ES-I3 (cell line): ENCODE data around the gene ANXA8L1.
"Not testable (repeated sequence)": the region's sequence is repeated elsewhere in the genome, so short reads cannot be mapped to it uniquely, and the experiment has no call there.

Source experiments
- H3K36me3 ChIP-seq: 2 replicates; pipeline ENCODE4 v1.6.1; 2013; ENCODE audit warnings: mild to moderate bottlenecking, low read length, control low read depth, moderate library complexity; ENCODE audit not compliant: insufficient read depth
- H3K4me1 ChIP-seq: 2 replicates; pipeline ENCODE4 v1.6.1; 2013; ENCODE audit warnings: mild to moderate bottlenecking, control low read depth, low read length; ENCODE audit not compliant: insufficient read depth
- H3K9ac ChIP-seq: 2 replicates; pipeline ENCODE4 v1.6.1; 2013; ENCODE audit warnings: low read depth, mild to moderate bottlenecking, low read length, moderate library complexity
- H3K9me3 ChIP-seq: 2 replicates; pipeline ENCODE4 v1.6.1; 2013; ENCODE audit warnings: mild to moderate bottlenecking, low read length, moderate library complexity; ENCODE audit not compliant: control insufficient read depth, insufficient read depth

The ANXA8L1 gene, protein sequence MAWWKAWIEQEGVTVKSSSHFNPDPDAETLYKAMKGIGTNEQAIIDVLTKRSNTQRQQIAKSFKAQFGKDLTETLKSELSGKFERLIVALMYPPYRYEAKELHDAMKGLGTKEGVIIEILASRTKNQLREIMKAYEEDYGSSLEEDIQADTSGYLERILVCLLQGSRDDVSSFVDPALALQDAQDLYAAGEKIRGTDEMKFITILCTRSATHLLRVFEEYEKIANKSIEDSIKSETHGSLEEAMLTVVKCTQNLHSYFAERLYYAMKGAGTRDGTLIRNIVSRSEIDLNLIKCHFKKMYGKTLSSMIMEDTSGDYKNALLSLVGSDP

DNA sequence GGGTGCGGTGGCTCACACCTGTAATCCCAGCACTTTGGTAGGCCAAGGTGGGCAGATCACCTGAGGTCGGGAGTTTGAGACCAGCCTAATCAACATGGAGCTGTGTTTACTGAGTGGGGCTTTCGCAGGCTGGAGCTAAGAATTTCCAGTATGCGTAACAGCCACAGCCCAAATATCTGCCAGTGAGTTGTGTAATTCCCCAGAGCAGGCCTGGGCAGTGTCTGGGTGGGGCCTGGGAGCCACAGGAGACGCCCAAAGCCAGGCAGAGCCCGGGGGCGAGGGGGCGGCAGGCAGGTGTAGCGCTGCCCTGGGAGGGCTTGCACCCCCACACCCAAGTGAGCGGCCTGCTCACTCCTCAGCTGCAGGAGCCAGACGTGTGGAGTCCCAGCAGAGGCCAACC, at the start of gene ANXA8L1:
Gene ANXA8L1 (plus strand): TSS at position 371 of the 400 bp plus-strand sequence. CDS start 76 bp downstream, outside the sequence.
- H3K9ac ChIP-seq, H3K4me1 ChIP-seq, H3K36me3 ChIP-seq, H3K9me3 ChIP-seq: not testable (repeated sequence)

DNA sequence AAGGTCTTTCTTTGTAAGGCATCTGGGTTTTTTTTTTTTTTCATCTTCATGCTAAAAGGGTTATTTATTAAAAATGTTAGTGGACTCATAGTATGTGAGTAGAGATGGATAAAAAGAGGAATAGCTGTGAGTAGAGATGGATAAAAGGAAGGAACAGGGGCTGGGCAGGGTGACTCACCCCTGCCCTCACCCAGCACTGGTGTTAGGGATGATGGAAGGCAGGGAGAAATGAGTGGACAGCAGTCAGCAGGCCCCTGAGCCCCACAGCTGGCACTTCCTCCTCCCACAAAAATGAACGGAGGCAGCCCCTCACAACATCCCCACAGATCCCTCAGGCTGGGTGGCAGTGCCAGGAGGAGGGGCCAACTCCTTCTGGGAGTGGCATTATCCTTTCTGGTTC, 49.5 kb upstream of the ANXA8L1 start:
- no peak overlapping the region for H3K9ac ChIP-seq
- no peaks in the 10 kb centered on the region for H3K9me3 ChIP-seq
- H3K4me1 ChIP-seq: peaks cover 7% of the 10 kb centered on the region; the same call in 1 of the 2 replicates
- H3K36me3 ChIP-seq: no peaks in the 10 kb centered on the region

DNA sequence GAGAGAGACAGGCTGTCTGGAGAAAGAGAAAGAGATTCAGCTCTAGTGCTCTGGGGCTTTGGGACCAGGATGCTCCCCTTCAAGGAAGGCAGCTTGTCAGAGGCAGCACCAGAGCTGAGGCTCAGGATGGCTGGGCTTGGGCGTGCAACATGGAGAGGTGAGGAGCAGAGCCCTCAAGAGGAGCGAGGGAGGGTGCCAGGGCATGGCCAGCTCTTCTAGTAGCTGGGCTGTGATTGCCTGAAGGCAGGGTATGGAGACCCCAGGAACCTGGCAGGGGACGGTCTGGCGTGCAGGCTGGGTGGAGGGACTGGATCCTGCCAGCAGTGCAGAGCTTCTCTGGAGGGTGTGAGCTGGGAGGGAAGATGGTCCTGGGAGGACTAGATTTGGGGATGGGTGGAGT, 48.6 kb upstream of the ANXA8L1 start:
- no peaks in the 10 kb centered on the region for H3K9me3 ChIP-seq
- H3K9ac ChIP-seq: no peak overlapping the region
- peaks cover 7% of the 10 kb centered on the region; the same call in 1 of the 2 replicates for H3K4me1 ChIP-seq
- no peaks in the 10 kb centered on the region for H3K36me3 ChIP-seq

DNA sequence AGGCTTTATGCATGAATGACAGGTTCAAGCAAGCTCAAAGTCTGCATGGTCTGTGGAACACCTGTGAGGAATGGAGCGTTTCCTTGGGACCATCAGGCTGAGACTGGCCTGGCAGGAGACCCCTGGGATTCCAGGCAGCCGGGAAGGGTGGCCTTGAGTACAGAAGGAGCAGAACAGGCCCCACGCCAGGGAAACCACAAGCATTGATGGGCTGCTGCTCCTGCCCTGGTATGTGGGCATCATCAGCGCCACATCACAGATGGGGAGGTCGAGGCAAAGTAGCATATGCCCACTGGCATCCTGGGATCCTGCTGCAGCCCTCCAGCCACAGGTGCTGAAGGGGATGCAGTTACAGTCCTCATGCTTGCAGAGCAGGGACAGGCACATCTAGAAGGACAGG, 47.9 kb upstream of the ANXA8L1 start:
- H3K4me1 ChIP-seq: peaks cover 7% of the 10 kb centered on the region; the same call in 1 of the 2 replicates
- H3K36me3 ChIP-seq: no peaks in the 10 kb centered on the region
- H3K9ac ChIP-seq: no peak overlapping the region
- no peaks in the 10 kb centered on the region for H3K9me3 ChIP-seq

DNA sequence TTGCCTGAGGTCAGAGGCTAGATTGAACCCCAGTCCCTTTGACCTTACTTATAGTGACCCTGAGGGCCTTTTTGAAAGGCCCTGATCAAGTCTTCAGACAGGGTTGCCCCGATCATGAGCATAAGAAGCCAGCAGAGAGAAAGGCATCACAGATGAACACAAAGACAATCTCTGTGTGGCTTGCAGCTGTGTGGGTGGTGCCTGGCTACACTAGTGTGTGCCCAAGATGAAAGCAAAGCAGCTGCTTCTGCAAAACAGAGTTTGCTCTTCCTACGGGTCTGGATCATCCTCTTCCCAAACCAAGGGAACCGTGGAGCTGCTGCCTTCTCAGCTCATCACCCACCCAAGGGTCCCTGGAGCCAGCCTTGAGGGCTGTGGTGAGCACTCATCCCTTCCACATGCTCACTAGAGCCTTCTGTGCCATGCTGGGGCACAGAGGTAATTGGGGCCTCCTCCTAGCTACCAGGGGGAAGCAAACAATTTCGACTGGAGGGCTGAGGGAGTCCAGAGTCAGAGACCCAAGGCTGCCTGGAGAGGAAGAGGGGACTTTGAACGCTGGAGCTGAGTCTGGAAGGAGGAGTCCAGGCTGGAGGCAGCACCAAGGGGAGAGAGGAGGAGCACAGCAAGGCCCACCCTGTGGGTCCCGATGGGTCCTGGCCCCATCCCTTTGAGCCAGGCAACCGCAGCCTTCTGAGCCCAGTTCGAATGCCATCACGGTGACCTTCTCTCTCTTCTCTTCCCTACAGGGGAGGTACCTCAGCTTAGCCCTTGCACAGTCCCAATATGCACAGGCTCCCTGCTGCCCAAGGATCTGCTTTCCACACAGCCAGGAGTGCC, 46.5 kb upstream of the ANXA8L1 start:
- H3K36me3 ChIP-seq: no peaks in the 10 kb centered on the region
- H3K9ac ChIP-seq: no peak overlapping the region
- H3K9me3 ChIP-seq: no peaks in the 10 kb centered on the region
- H3K4me1 ChIP-seq: peaks cover 7% of the 10 kb centered on the region; the same call in 1 of the 2 replicates

DNA sequence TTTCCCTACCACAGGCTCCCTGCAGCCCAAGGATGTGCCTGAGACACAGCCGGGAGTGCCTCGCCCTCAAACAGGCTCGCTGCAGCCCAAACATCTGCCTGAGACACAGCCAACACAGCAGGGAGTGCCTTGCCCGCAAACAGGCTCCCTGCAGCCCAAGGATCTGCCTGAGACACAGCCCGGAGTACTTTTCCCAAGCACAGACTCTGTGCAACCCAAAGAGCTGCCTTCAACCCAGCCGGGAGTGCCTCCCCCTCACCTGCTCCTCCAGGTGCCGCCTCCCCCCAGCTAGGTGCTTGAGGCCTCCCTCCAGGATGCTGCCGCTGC, 45.9 kb upstream of the ANXA8L1 start:
- Histone ChIP-seq H3K36me3 (no peaks in the 10 kb centered on the region), H3K9me3 (no peaks in the 10 kb centered on the region), H3K9ac (no peak overlapping the region), H3K4me1 (peaks cover 7% of the 10 kb centered on the region; the same call in 1 of the 2 replicates)

DNA sequence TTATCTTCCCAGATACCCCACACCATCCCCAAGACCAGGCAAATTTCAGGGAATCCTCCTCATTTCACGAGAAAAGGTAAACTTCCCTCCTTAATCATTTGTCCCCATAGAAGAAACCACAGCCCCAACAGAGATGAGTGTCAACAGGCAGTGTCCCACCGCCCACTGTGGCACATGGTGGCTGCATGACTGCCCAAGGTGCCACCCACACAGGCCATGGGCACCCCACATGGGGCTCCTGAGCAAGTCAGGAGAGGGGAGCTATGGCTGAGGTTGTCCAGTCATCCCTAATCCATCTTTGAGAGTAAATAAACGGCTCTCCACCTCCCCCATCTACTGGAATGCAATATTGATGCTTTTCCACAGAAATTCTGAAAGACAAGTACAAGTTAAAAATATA, 44.7 kb upstream of the ANXA8L1 start:
- no peaks in the 10 kb centered on the region for H3K9me3 ChIP-seq
- H3K36me3 ChIP-seq: no peaks in the 10 kb centered on the region
- H3K9ac ChIP-seq: no peak overlapping the region
- H3K4me1 ChIP-seq: peaks cover 7% of the 10 kb centered on the region; the same call in 1 of the 2 replicates

DNA sequence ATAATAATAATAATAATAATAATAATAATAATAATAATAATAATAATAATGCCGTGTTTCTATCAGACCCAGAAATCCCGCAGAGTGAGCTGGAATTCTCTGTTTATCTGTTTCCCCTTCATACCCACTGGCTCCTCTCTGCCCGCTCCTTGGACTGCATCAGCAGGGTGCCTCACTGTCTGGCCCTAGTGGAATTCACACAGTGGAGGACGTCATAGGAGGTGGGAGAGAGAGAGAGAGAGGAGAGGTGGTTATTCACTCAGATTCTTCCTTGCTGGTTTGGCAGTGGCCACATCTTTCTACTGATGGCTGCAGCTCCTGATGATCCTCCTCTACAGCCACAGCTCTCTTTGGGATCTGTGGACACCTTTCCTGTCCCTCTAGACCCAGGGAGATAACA, 10.1 kb upstream of the ANXA8L1 start:
- H3K4me1 ChIP-seq, H3K9ac ChIP-seq, H3K36me3 ChIP-seq, H3K9me3 ChIP-seq: not testable (repeated sequence)

DNA sequence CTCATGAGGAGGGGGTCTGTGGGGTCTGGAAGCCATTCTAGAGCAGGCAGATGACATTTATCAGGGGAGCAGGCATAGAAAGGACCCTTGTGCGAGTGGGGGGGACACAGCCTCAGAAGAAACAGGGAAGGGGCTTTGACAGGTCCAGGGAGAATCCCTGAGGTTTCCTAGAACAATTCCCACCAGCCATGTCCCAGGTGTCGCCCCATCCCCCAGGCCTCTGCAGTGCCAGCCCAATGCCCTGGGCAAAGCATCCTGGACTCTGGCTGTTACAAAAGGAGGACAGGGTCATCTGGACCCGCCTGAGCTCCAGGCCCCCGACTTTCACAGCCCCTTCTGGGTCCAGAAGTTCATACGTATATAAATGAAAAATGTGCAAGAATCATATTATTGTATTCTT, 8.4 kb upstream of the ANXA8L1 start:
- not testable (repeated sequence) for H3K9ac ChIP-seq, H3K4me1 ChIP-seq, H3K9me3 ChIP-seq, H3K36me3 ChIP-seq

DNA sequence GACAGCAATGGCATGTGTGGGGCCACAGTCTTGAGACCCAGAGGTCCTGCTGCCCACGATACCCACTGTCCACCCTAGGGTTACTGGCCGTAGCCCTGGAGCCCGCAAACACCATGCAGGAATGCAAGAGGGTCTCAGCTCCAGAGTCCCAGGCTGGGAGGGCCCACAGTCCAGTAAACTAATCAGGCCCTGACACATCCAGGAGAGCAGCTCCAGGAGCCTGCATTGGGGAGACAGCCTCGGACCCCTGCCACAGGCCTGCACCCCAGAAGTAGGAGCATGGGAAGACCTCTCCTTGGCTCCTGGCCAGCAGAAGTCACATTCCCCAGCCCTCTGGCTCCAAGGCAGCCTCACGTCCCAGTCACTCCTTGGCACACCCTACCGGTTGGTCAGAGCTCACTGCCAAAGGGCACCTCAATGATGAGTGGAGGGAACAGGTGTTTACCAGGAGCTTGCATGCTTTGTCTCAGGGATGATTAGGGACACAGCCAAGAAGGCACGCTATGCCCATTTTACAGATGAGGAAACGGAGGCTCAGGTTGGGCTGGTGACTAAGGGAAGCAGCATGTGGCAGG, 7.8 kb upstream of the ANXA8L1 start:
- H3K36me3 ChIP-seq, H3K9ac ChIP-seq, H3K4me1 ChIP-seq, H3K9me3 ChIP-seq: not testable (repeated sequence)

DNA sequence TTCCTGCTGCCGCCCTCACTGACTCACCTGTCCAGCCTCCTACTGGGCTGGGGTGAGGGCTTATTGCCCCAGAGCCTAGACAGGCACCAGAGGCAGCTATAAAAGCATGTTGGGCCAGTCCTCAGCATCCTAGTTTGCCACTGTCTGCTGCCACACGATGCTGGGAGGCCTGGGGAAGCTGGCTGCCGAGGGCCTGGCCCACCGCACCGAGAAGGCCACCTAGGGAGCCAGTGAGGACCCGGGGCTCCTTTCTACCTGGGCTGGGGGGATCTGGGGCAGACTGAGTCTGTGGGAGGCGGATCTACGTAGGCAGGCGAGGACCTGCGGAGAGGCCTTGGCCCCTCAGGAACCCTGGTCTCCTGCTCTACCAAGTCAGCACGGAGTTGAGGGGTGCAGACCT, 6.6 kb upstream of the ANXA8L1 start:
- not testable (repeated sequence) for H3K9ac ChIP-seq, H3K9me3 ChIP-seq, H3K36me3 ChIP-seq, H3K4me1 ChIP-seq

DNA sequence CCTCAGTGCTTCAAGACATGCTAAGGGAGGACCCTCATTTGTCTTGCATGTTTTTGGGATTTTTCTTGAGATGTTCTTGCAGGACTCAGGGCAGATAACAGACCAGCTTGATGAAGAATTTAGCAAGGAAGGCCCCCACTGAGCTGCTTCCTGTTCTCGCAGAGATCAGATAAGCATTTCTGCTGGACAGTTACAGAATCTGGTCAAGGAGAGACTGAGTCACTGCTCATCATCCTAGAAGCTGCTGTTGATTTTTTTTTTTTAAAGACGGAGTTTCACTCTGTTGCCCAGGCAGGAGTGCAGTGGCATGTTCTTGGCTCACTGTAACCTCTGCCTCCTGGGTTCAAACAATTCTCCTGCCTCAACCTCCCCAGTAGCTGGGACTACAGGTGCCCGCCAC, 1.2 kb upstream of the ANXA8L1 start:
- H3K9me3 ChIP-seq, H3K36me3 ChIP-seq, H3K9ac ChIP-seq, H3K4me1 ChIP-seq: not testable (repeated sequence)

DNA sequence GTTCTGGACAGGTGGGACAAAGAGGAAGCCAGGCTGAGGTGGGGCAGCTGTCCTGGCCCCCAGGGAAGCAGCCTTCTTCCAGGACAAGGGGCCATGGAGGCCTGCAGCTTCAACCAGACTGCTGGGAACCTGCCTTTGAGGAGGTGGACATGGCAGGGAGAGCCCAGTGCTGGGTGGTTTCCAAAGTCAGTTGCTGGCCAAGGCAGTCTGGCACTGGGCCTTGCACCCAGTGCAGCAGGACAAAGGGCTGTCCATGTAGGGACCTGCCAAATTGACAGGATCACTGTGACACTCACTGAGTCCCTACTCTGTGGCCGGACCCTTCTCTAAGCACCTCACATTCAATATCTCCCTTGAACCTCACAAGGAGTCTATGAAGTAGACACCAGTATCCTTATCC, 1.4 kb downstream of the ANXA8L1 start:
- not testable (repeated sequence) for H3K36me3 ChIP-seq, H3K9me3 ChIP-seq, H3K4me1 ChIP-seq, H3K9ac ChIP-seq

DNA sequence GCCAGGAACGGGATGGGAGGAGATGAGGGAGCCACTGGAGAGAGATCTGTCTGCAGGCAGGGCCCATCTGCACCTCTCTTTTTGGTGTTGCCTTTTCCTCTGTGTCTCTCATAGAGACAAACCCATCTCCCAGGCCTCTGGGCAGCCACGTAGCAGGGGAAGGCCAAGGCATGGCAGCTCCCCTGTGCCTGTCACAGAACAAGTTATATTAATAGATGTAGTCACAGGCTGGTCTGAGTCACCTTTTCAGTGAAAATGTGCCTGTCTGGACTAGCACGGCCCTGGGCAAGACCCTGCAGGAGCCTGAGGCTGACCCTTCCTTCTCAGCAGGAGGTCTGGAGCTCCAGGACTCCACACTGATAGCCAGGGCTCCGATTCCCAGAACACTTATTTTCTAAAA, 2.1 kb downstream of the ANXA8L1 start:
- not testable (repeated sequence) for H3K36me3 ChIP-seq, H3K4me1 ChIP-seq, H3K9ac ChIP-seq, H3K9me3 ChIP-seq

DNA sequence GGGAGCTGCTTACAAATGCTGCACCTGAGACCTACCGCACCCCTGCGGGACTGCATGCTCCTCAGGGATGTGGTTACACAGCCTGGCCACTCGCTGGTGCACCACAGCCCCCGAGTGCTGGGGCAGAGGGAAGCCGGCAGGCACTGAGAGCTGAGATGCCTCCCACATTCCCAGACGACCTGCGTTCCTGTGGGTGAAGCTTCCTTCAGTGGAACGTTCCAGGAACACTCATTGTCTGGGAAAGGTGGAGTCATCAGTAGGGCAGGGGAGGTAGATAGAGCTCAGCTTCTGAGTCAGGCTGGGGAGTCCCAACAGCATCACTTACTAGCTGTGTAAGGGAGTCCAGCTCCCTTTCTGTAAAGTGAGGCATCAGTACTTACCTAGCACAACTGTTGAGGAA, 2.5 kb downstream of the ANXA8L1 start:
- H3K36me3 ChIP-seq, H3K4me1 ChIP-seq, H3K9ac ChIP-seq, H3K9me3 ChIP-seq: not testable (repeated sequence)
